Femur (tissue), 1 donor: Measurements from ENCODE around the gene BUB1B.

Experiments
- DNase-seq: peaks from one replicate; pipeline ENCODE4 v3.0.0-alpha.2; 2017

The BUB1B gene

DNA sequence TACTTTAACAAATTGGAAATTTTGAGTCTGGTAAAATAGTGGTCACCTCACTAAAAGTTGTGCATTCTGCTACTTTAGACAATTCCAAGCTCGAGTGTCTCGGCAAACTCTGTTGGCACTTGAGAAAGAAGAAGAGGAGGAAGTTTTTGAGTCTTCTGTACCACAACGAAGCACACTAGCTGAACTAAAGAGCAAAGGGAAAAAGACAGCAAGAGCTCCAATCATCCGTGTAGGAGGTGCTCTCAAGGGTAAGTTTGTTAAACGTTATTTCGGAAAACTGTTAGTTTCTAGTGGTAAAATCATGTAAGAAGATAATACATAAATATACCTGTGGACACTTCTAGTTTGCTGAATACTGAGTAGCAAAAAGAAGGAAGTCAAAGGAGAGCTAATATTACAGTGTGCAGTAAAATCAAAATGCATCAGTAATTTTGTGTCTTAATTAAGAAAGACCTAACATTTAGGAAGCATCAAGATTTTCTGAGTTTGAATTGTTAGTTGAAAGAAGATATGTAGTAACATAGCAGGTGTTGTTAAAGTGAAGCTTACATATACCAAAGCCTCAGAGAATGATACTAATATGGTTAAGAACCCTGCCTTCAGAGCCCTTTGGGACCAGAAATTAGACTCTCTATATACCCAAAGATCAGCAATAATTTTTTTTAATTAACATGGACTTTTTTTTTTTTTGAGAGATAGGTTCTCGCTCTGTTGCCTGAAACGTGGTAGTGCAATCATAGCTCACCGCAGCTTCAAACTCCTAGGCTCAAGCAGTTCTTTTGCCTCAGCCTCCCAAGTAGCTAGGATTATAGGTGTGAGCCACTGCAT lies 23.0 kb downstream of the BUB1B start:
- no peak for DNase-seq

DNA sequence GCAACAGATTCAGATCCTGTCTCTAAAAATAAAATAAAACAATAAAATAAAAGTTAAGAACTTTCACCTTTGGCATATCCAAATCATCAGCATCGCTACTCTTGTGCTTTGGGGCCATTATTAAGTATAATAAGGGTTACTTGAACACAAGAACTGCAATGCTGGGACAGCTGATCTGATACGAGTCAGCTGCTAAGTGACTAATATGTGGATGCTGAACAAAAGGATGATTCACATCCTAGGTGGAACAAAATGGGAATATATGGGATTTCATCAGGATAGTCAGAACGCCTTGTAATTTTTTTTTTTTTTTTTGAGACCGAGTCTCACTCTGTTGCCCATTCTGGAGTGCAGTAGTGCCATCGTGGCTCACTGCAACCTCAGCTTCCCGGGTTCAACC lies 29.7 kb downstream of the BUB1B start:
- no peak for DNase-seq

DNA sequence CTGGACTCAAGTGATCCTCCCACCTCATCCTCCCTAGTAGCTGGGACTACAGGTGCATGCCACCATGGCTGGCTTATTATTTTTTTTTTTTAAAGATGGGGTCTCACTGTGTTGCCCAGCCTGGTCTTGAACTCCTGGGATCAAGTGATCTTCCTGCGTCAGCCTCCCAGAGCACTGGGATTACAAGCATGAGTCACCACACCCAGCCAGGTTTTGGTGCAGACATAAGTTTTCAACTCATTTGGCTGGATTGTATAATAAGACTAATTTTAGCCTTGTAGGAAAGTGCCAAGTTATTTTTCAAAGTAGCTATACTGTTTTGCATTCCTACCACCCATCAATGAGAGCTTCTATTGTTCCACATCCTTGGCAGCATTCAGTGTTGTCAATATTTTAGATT lies 32.1 kb downstream of the BUB1B start:
- no peak for DNase-seq

DNA sequence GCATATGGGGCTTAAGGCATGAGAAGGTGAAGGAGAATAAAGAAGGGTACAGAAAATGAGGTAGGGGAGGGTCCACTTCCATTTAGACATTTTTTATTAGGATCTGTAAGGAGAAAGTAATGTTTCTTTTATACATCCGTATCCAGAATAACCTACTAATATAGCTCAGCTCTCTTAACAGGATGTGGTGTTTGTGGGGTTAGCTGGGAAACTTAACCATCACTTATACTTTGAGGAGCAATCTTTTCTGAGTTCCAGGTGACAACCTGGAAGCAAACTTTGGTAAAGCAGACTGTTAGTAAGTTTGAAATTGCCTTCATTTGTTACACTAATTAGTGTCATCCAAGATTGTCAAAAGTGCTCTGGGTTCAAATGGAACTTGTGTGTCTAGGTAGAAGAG lies 36.6 kb downstream of the BUB1B start:
- DNase-seq = no peak

DNA sequence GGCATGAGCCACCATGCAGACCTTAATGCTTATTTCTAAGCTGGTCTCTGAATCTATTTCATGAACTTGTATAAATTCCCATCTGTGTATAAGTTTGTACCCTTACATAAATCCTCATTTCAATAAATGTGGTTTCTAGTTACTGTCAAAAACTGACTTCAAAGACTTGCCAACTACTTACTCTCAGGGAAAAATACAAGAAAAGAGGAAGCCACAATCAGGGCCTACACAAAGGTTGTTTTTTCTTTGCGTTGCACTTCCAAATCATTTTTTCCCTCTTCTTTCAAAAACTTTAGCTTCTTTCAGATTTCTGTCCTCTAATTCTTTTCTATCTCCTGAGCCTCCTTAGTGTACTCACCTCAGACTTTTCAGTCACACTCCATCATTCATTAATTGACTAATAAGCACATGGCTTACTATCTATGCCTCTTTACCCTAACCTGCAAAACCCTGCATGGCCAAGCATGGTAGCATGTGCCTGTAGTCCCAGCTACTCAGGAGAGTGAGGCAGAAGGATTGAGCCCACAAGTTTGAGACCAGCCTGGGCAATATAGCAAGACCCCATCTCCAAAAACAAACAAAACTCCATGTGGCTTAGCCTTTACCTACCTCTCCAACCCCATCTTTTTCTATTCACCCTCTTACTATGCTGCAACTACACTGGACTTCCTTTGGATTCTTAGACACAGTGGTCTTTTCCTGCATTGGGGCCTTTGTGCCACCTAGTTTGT lies 37.7 kb downstream of the BUB1B start:
- DNase-seq = no peak

DNA sequence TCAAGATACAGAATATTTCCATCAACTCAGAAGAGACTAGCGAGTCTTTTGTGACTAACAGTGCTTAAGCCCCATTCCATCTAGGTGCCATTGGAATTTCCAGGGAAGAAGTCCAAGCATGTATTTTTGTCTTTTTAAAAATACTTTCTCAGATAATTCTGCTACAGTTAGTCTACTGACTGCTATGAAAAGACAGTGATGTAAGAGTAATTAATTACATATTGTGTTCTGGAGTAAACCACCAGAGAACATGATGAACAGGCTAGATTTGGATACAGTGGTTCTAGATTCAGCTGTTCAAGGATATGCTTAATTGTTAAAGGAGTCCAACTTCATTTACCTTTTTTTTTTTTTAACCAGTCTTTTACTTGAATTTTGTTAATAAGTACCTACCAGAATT lies 43.2 kb downstream of the BUB1B start:
- DNase-seq = no peak

DNA sequence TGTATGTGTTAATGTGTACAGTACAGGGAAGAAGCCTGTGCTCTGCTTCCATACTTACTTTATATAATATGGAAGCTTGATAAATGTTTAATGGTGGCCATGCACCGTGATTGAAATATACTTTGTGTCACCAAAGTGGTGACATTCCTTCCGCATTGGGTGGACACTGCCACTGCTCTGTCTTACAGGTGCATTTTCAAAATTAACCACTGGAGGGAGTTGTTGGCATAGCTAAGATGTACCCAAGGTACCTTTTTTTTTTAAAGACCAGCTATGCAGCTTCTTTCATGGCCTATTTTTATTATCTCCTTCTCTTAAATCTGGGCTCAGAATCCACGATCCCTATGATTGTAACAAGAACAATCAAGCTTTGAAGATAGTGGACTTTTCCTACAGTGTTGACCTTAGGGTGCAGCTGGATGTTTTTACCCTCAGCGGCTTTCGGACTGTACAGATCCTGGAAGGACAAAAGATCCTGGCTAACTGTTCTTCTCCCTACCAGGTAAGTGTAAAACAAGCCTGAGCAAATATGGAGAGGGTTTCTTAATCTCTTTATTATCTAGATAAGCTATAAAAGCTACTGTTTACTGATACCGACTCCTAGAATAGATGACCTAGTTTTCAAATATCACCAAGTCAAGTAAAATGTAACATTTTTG lies 56.4 kb downstream of the BUB1B start:
- peak; percentile 48 for DNase-seq

DNA sequence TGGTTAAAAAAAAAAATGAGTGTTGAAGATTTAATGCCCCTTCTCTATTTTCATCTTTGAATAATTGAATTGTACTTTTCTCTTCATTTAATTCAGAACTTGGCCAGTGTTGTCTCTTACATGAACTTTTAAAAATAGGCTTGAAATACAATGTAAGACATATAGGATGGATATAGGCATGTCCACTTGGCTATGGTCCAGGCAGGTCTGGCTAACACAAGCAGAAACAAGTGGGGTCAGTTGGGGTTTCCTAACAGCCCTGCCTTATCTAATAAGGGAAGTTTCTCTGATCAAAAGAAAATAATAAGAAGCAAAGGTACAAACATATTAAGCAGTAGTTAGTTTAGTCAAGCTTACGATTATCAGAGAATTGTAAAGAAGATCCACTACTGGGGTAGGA lies 58.9 kb downstream of the BUB1B start:
- DNase-seq = no peak

DNA sequence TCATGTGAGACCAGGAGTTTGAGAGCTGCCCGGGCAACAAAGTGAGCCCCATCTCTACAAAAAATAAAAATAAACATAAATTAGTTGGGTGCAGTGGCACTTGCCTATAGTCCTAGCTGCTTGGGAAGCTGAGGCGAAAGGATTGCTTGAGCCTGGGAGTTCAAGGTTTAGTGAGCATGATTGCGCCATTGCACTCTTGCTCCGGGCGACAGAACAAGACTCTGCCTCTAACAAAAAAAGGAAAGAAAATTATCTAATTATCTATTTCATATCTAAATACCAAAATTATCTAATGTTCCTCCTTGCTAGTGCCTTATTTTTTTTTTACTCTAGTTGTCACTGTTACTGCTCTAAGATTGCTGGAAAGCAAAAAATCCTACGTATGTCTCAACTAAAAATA lies 61.3 kb downstream of the BUB1B start:
- no peak for DNase-seq

DNA sequence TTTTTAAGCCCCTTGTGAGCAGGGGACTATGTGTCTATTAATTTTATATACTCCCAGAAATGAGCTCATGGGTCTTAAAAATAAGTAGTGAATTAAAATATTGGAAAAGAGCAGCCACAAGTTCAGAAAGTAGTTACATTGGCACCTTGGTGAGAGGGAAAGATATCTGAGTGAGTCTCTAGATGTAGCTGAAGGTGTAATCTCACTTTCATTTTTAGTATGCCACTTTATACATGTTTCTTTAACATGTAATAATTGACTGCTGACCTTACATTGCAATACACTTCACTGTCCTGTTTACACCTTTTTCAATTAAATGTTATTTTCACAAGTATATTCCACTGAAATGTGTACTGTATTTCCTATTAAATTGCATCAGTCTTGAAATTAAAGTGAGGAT lies 65.9 kb downstream of the BUB1B start:
- no peak for DNase-seq

DNA sequence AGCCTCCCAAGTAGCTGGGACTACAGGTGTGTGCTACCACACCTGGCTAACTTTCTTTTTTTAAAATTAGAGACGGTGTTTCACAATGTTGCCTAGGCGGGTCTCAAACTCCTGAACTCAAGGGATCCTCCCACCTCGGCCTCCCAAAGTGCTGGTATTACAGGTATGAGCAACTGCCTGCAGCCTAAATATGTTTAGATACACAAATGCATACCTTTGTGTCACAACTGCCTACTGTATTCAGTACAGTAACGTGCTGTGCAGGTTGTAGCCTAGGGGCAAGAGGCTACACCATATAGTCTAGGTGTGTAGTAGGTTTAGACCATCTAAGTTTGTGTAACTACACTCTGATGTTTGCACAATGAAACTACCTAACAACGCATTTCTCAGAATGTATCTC lies 68.4 kb downstream of the BUB1B start:
- DNase-seq = no peak

DNA sequence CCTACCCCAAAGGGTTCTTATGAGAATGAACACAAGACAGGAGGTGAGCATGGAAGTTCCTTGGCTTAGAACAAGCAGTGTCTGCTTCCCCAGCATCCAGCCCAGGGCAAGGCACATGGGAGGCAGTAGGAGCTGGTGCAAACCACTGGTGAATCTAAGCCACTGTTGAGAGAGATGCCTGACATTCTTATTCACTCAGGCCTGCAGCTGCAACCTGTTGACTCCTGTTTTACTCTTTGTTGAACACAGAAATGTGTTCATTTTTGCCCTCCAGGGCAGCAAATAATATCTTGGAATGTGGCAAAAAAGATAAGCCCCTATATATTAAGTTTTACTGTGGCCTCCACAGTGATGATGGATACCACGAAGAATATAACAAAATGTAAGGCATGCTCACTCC lies 69.1 kb downstream of the BUB1B start:
- no peak for DNase-seq

DNA sequence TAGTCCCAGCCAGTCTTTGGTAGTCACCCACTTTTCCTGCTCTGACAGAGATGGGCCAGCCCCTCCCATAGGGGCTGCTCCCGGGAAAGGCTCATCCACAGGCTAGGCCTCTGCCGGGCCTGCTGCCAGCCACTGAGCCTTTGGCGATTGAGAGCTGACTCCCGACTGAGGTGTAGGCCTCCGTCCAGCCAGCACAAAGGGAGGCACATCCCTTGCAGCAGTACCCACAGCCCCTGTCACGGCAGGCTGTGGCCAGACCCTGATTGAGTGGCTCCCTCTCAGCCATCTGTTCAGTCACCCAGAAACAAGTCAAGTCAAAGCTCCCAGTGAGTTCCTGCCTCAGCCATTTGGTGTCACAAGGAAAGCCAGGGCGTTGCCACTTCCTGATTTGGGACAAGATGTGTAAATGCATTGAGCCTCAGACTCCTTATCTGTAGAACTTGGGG lies 71.8 kb downstream of the BUB1B start:
- peak; percentile 34 for DNase-seq

DNA sequence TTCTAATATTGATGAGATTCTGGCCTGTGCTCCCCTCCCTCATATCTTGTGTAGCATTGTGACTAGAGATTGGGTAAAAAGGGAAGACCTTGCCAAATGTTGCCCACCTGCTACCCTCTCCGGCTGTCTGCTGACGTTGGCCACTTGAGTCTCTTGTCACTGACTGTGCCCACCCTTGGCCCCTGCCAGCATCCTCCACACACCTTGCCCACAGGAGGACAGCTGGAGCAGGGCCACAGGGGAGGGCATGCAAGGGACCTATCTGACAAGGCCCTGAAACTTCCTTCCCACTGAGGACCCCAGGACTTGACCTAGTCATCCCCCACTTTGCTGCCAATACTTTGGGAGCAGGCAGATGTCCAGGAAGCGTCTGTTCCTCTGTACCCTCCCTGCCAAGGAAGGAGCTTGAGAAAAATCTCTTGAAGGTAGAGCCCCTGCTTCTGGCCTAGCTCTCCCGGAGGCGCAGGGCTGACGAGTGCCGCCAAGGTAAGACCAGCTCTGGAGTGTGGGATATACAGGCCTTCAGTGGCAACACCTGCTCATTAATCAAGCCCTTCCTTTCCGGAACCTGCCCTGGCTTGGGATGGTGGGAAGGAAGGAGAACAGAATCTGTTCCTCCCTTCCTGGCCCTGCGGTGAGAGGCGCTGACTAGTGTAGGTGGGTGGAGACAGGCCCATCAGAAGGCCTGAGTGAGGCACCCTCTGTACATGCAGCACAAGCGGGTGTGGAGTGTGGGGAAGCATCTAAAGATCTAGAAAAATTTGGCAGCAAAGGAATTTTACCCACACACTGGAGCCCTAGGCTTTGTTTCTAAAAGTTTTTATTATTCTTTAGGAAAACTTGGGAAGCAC lies 73.1 kb downstream of the BUB1B start:
- DNase-seq = no peak

DNA sequence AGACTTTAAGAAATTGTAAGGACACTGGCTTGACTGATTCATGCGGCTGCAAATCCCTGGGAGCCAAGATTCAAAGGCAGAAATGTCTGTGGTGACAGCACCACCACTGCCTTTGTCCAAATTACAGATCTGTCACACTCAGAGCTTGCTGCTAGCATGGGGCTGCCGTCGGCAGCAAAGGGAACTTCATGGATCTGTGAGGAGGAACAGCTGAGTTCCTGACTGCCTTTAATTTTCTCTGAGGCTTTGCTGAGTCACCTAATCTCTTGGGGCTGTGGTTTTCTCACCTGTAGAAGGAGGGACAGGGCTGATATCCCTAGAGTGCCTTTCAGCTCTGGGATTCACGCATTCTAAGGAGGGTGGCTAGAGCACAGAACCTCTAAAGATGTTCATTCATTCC lies 73.9 kb downstream of the BUB1B start:
- DNase-seq = no peak

DNA sequence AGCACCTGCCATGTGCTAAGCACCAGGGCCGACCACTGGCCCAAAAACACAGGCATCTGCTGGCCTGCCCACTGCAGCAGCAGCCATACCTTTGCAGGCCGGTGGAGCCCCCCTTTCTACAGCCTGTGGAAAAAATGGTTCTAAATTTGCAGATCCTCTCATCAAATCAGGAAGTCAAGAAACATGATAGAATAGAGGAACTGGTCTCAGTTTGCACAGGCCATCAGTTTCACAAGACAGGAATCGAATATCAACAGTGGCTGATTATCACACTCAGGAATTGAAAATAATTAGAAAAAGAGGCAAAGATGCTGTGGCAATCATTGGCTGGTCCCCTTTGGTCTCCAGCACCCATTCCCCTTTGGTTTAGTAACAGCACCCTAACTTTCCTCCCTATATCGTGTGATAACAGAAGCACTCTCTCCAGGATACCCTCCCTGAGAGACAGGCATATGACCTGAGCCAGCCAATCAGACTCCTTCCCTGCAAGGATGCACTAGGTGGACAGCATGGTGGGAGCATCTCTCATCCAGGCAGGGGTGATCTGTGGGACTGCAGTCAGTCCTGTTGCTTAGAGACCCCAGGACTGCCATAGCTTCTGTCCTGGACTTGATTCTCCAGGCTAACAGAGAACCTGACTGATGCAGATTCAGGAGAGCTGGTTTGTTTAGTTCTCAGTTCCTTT lies 74.5 kb downstream of the BUB1B start:
- DNase-seq = no peak

DNA sequence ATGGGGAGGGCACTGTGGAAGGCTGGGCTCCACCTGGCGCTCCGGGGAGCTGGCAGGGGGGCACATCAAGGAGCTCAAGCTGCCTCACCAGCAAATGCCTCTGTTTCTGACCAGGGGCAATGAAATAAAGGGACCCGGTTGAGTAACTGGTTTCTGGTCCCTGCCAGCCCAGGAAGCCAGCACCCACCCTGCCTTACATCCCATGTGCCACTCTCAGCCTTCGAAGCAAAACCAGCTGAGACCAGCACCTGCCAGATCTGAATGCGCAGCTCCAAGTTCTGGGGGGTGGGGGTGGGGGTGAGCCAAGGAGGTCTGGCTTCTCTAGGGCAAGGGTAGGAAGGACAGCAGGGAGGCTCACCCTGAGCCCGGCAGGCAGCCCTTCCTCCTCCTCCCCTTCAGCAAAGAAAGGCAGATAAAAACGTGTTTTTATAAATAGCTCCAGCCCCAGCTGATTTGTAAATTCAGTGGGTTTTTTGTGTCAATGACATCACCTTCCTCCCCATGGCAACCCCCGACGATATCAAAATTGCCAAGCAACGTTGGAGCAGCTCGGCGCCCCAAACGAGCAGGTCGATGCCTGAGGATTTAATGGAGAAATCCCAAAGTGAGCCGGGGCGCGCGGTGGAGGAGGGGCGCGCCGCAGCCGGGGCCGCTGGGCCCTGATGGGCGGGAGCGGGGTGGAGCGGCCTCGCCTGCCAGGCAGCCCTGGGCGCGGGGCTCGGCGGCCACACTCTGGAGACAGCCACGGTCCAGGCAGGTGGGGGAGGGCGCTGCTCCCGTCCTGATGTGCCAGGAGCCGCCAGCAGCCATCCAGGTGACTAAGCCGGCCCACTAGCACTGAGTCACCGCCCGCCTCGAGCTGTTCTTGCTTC lies 77.9 kb downstream of the BUB1B start, which contains the start of gene PAK6:
TSS of gene PAK6 (plus strand) at position 532 of the 872 bp plus-strand sequence. CDS start 25,723 bp downstream, outside the sequence.
- peak; percentile 50 for DNase-seq

DNA sequence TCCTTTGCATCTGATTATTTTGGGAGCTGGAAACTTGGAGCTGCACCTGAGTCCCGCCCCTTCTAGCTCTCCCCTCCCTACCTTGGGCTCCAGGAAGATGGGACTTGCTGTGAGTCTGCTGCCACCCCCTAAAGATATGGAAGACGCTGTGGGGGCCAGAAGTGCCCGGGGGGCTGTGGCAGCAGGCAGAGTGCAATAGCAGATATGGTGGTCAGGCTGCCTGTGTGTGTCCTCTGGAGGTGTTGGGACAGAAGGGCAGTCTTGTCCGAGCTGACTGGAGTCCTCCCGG lies 78.5 kb downstream of the BUB1B start:
- peak; percentile 28 for DNase-seq

DNA sequence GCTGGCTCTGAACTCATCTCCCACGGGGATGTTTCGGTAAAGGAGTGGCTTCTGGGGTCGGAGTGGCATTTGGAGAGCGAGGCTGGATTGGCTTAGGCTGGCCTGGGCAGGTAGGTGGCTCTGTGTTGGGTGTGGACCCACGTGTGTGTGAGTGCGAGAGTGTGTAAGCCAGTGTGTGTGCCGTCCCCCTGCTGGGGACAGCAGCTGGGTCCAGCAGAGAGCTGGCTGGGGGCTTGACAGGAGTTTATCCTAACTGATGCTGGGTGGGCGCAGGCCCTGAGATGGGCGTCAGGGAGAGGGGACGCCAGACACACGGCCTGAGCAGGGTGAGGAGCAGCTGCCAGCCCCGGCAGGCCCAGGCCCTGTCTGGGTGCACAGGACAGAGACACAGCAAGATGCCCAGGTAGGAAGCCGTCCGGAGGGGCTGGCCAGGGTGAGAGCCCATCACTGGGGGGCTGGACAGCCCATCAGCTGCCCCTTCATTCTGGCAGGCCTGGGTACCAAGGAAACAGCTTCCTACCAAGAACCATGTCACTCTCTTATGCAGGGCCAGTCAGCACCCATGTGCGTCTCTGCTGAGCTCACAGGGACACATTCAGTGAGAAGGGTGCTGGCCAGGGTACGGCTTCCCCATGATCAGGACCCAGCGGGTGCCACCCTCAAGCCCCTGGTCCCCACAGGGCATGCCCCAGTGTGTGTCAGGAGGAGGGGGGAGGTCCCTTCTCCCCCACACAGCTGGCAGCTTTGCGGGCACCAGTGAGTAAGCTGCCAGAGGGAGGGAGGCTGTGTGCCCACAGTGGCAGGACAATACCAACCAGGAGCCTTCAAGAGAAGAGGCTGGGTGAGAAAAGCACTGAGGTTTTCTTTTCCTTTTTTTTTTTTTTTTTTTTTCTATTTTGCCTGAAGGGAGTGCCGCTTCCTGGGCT lies 79.1 kb downstream of the BUB1B start:
- DNase-seq = peak; percentile 15

DNA sequence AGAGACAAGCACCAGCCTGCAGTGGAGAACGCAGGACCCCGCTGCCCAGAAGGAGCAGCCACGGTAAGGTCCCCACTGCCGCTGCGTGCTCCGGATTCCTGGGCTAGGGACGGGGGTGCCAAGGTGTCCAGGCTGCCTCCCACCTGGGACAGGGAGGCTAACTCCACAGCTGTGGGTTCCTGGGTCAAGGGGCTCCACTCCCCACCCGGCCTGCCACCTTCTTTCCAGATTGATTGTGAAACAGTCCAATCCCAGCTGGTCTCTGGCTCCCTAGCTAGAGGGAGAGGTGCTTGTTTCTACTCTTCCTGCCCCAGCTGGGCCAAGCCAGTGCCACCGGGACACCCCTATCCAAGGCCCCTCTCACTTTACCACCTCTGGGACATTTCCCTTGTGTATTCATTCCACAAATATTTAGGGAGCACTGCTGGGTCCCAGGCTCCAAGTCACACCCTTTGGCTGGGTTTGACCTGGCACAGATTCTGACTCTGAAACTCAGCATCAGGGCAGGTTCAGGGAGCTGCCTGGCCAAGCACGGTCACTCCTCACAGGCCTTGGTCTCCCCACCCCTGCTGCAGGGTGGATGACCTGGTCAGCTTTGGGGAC lies 79.9 kb downstream of the BUB1B start:
- peak; percentile 14 for DNase-seq
